DND-41 (cell line): Measurements from ENCODE around the gene PISD.

ENCODE experiments used
- CTCF ChIP-seq: IDR thresholded peaks from 2 replicates; pipeline ENCODE4 v1.5.1; 2012; ENCODE audit warnings: borderline replicate concordance, low read length, moderate library complexity, mild to moderate bottlenecking; ENCODE audit not compliant: poor library complexity, severe bottlenecking; ENCODE audit errors: extremely low read depth
- EZH2 ChIP-seq: IDR thresholded peaks from 3 replicates; pipeline ENCODE4 v1.6.1; 2012; ENCODE audit warnings: borderline replicate concordance, low read depth, mild to moderate bottlenecking, moderate library complexity, low read length, inconsistent platforms; ENCODE audit not compliant: severe bottlenecking

- no peak for TF ChIP-seq EZH2
- no peak for TF ChIP-seq CTCF
Measured at GRCh38 chr22:31614781-31615490, 47.1 kb downstream of the PISD start.
